Fibroblast of the conjunctiva (primary cell): Measurements from ENCODE around the gene TOP2A.

Experiments used
- DNase-seq: peaks from one replicate; pipeline ENCODE4 v3.0.0-alpha.2; 2010; ENCODE audit warnings: low read depth

TOP2A gene

GRCh38 chr17:40417609-40418427 is at the start of gene TOP2A:
TSS of gene TOP2A (minus strand) at chr17:40417896. CDS start at chr17:40417791, 105 bp downstream.
- peak; percentile 100 for DNase-seq

GRCh38 chr17:40467281-40467867 is 49.7 kb upstream of the TOP2A start:
- no peak for DNase-seq

- DNase-seq: no peak
Observed at GRCh38 chr17:40466298-40466971, 48.7 kb upstream of the TOP2A start.

- DNase-seq: no peak
Observed at GRCh38 chr17:40464392-40464855, 46.7 kb upstream of the TOP2A start.

- no peak for DNase-seq
Observed at GRCh38 chr17:40463122-40463550, 45.4 kb upstream of the TOP2A start.

GRCh38 chr17:40462343-40463121 is 44.8 kb upstream of the TOP2A start:
- no peak for DNase-seq

GRCh38 chr17:40461732-40462342 is 44.1 kb upstream of the TOP2A start:
- DNase-seq: no peak

- DNase-seq: no peak
Observed at GRCh38 chr17:40460968-40461731, 43.5 kb upstream of the TOP2A start.

- no peak for DNase-seq
Observed at GRCh38 chr17:40460604-40460967, 42.9 kb upstream of the TOP2A start.

GRCh38 chr17:40459636-40460603 is 42.2 kb upstream of the TOP2A start:
- DNase-seq: no peak

- no peak for DNase-seq
Observed at GRCh38 chr17:40458851-40459482, 41.3 kb upstream of the TOP2A start.

- peak; percentile 92 for DNase-seq
Observed at GRCh38 chr17:40457964-40458791, 40.5 kb upstream of the TOP2A start.

- no peak for DNase-seq
Observed at GRCh38 chr17:40457369-40457768, 39.7 kb upstream of the TOP2A start.

- DNase-seq: no peak
Observed at GRCh38 chr17:40456396-40456951, 38.8 kb upstream of the TOP2A start.

- DNase-seq: no peak
Observed at GRCh38 chr17:40454613-40454995, 36.9 kb upstream of the TOP2A start.

- DNase-seq: no peak
Observed at GRCh38 chr17:40453881-40454612, 36.4 kb upstream of the TOP2A start.

- no peak for DNase-seq
Observed at GRCh38 chr17:40452921-40453378, 35.3 kb upstream of the TOP2A start.
